Measurements from ENCODE around the gene SMIM30.

SMIM30 gene

GRCh38 chr7:113100121-113100603 is 18.2 kb downstream of the SMIM30 start:
- DNase-seq (ENCODE audit: low read depth), result no peak

GRCh38 chr7:113099284-113099919 is 19.0 kb downstream of the SMIM30 start:
- DNase-seq (ENCODE audit: low read depth), result no peak

- DNase-seq (ENCODE audit: low read depth), result no peak
Measured at GRCh38 chr7:113094517-113095249, 23.7 kb downstream of the SMIM30 start.

GRCh38 chr7:113093561-113093960 is 24.8 kb downstream of the SMIM30 start:
- DNase-seq (ENCODE audit: low read depth), result no peak

GRCh38 chr7:113092762-113093161 is 25.6 kb downstream of the SMIM30 start:
- no peak for DNase-seq (ENCODE audit: low read depth)

- DNase-seq (ENCODE audit: low read depth), result no peak
Measured at GRCh38 chr7:113087071-113087998, 31.0 kb downstream of the SMIM30 start.

GRCh38 chr7:113086431-113086888 is 31.9 kb downstream of the SMIM30 start, which contains the start of gene GPR85:
Gene GPR85, minus strand, starts transcription at chr7:113086827. Its CDS starts 2,106 bp downstream, at chr7:113084721.
- no peak for DNase-seq (ENCODE audit: low read depth)

- DNase-seq (ENCODE audit: low read depth), result no peak
Measured at GRCh38 chr7:113085781-113086390, 32.5 kb downstream of the SMIM30 start.

GRCh38 chr7:113084496-113085172 is 33.7 kb downstream of the SMIM30 start:
- DNase-seq (ENCODE audit: low read depth), result no peak

- no peak for DNase-seq (ENCODE audit: low read depth)
Measured at GRCh38 chr7:113083816-113084495, 34.4 kb downstream of the SMIM30 start.

- DNase-seq (ENCODE audit: low read depth), result no peak
Measured at GRCh38 chr7:113083132-113083815, 35.1 kb downstream of the SMIM30 start.

GRCh38 chr7:113078331-113078730 is 40.0 kb downstream of the SMIM30 start:
- DNase-seq (ENCODE audit: low read depth), result no peak

- no peak for DNase-seq (ENCODE audit: low read depth)
Measured at GRCh38 chr7:113076703-113077102, 41.7 kb downstream of the SMIM30 start.

- DNase-seq (ENCODE audit: low read depth), result no peak
Measured at GRCh38 chr7:113071465-113071864, 46.9 kb downstream of the SMIM30 start.
